GM19372 (cell line): Measurements from ENCODE around the gene SPTBN2.

Experiments
- ATAC-seq: cut with Tn5 transposase; IDR thresholded peaks from one replicate; pipeline ENCODE4 v1.9.1; 2021; ENCODE audit warnings: mild to moderate bottlenecking, low read depth, moderate library complexity; ENCODE audit not compliant: unreplicated experiment

SPTBN2 gene

GRCh38 chr11:66686801-66687750 lies 41.9 kb downstream of the SPTBN2 start:
- ATAC-seq, result no peak

GRCh38 chr11:66686100-66686785 lies 42.8 kb downstream of the SPTBN2 start:
- no peak for ATAC-seq

GRCh38 chr11:66685276-66686099 lies 43.5 kb downstream of the SPTBN2 start:
- ATAC-seq, result no peak

GRCh38 chr11:66684635-66685034 lies 44.4 kb downstream of the SPTBN2 start:
- ATAC-seq, result no peak

- no peak for ATAC-seq
These were observed 45.1 kb downstream of the SPTBN2 start for GRCh38 chr11:66683877-66684276.

- ATAC-seq, result no peak
These were observed 47.9 kb downstream of the SPTBN2 start for GRCh38 chr11:66680966-66681645.

- peak; percentile 85 for ATAC-seq
These were observed 51.2 kb downstream of the SPTBN2 start, which contains the start of gene RBM4B for GRCh38 chr11:66677599-66678375. Gene RBM4B (minus strand): TSS chr11:66677887. CDS start chr11:66677079, 808 bp downstream.

GRCh38 chr11:66676931-66677598 lies 52.0 kb downstream of the SPTBN2 start:
- ATAC-seq, result no peak

- no peak for ATAC-seq
These were observed 52.6 kb downstream of the SPTBN2 start for GRCh38 chr11:66676282-66676919.

- ATAC-seq, result no peak
These were observed 53.9 kb downstream of the SPTBN2 start for GRCh38 chr11:66674964-66675602.

- ATAC-seq, result no peak
These were observed 58.2 kb downstream of the SPTBN2 start for GRCh38 chr11:66670816-66671215.

- no peak for ATAC-seq
These were observed 63.6 kb downstream of the SPTBN2 start for GRCh38 chr11:66665369-66665768.

- no peak for ATAC-seq
These were observed 65.2 kb downstream of the SPTBN2 start for GRCh38 chr11:66663741-66664296.

GRCh38 chr11:66659763-66660162 lies 69.3 kb downstream of the SPTBN2 start:
- no peak for ATAC-seq

GRCh38 chr11:66653123-66653522 lies 75.9 kb downstream of the SPTBN2 start:
- no peak for ATAC-seq

GRCh38 chr11:66652651-66653050 lies 76.4 kb downstream of the SPTBN2 start:
- no peak for ATAC-seq

- ATAC-seq, result no peak
These were observed 78.0 kb downstream of the SPTBN2 start for GRCh38 chr11:66651016-66651415.

- ATAC-seq, result no peak
These were observed 79.1 kb downstream of the SPTBN2 start for GRCh38 chr11:66649903-66650302.
